Neural cell (in vitro differentiated cells): ENCODE data around the gene CCDC12. TPM values are rescaled to one million over a fixed set of nuclear protein-coding genes. Genes with fewer than 3 reads are reported as not detected.

ENCODE experiments used
- H2AFZ ChIP-seq: fragments of 200-600, 300-800 bp; sonication (generic), shearing (Covaris generic); 2 replicates; pipeline ENCODE4 v1.6.0; 2014; ENCODE audit warnings: low read depth, mild to moderate bottlenecking, antibody characterized with exemption, low read length, moderate library complexity
- H3F3A ChIP-seq: fragments of 200-600 bp; shearing (Covaris generic); 2 replicates; pipeline ENCODE4 v1.6.1; 2016; ENCODE audit warnings: mild to moderate bottlenecking, moderate library complexity, mixed read lengths, antibody characterized with exemption, low read length; ENCODE audit not compliant: insufficient read depth, poor library complexity, severe bottlenecking
- H3K27ac ChIP-seq: fragments of 200-600, 300-800 bp; sonication (generic), shearing (Covaris generic); 2 replicates; pipeline ENCODE4 v1.5.1; 2014; ENCODE audit warnings: mild to moderate bottlenecking, low read length, moderate library complexity
- H3K27me3 ChIP-seq: fragments of 300-800, 200-600 bp; sonication (generic), shearing (Covaris generic); 2 replicates; pipeline ENCODE4 v1.6.0; 2014; ENCODE audit warnings: mild to moderate bottlenecking, low read depth, low read length, moderate library complexity; ENCODE audit not compliant: insufficient read depth
- H3K36me3 ChIP-seq: fragments of 300-800, 200-600 bp; sonication (generic), shearing (Covaris generic); 2 replicates; pipeline ENCODE4 v1.5.1; 2014; ENCODE audit warnings: mild to moderate bottlenecking, antibody characterized with exemption, low read length, moderate library complexity; ENCODE audit not compliant: insufficient read depth
- H3K4me2 ChIP-seq: fragments of 300-800, 200-600 bp; sonication (generic), shearing (Covaris generic); 2 replicates; pipeline ENCODE4 v1.6.0; 2014; ENCODE audit warnings: mild to moderate bottlenecking, low read length
- H3K4me3 ChIP-seq: fragments of 300-800, 200-600 bp; sonication (generic), shearing (Covaris generic); 2 replicates; pipeline ENCODE4 v1.5.1; 2014; ENCODE audit warnings: mild to moderate bottlenecking, low read length, moderate library complexity
- H3K79me2 ChIP-seq: fragments of 200-600 bp; shearing (Covaris generic); replicated peaks from 2 replicates; pipeline ENCODE4 v1.6.0; 2014; ENCODE audit warnings: mild to moderate bottlenecking, low read length, moderate library complexity; ENCODE audit not compliant: insufficient read depth
- H3K9ac ChIP-seq: fragments of 300-800, 200-600 bp; sonication (generic), shearing (Covaris generic); 2 replicates; pipeline ENCODE4 v1.6.1; 2016; ENCODE audit warnings: mild to moderate bottlenecking, low read length, mixed read lengths
- H3K9me2 ChIP-seq: fragments of 200-600 bp; shearing (Covaris generic); 2 replicates; pipeline ENCODE4 v1.6.1; 2016; ENCODE audit warnings: mild to moderate bottlenecking, low read length, mixed read lengths; ENCODE audit not compliant: insufficient read depth
- H3K9me3 ChIP-seq: fragments of 200-600, 300-800 bp; sonication (generic), shearing (Covaris generic); 2 replicates; pipeline ENCODE4 v1.6.1; 2016; ENCODE audit warnings: mild to moderate bottlenecking, mixed run types, low read length, moderate library complexity, mixed read lengths
- H4K20me1 ChIP-seq: fragments of 200-600 bp; shearing (Covaris generic); 2 replicates; pipeline ENCODE4 v1.6.1; 2016; ENCODE audit warnings: mild to moderate bottlenecking, mixed run types; ENCODE audit not compliant: insufficient read depth
- EP300 ChIP-seq: fragments of 450-650 bp; conservative IDR thresholded peaks from 2 replicates; pipeline ENCODE4 v1.6.1; 2014; ENCODE audit warnings: antibody characterized with exemption, mild to moderate bottlenecking, moderate library complexity; ENCODE audit not compliant: poor library complexity, severe bottlenecking
- EZH2 ChIP-seq: fragments of 200-600, 300-800 bp; shearing (Covaris generic), sonication (generic); IDR thresholded peaks from 2 replicates; pipeline ENCODE4 v1.6.1; 2014; ENCODE audit warnings: antibody characterized with exemption, low read length, borderline replicate concordance, mild to moderate bottlenecking; ENCODE audit not compliant: insufficient read depth, poor library complexity, severe bottlenecking
- MXI1 ChIP-seq: fragments of 450-650 bp; conservative IDR thresholded peaks from 2 replicates; pipeline ENCODE4 v1.6.1; 2014; ENCODE audit warnings: antibody characterized with exemption, mild to moderate bottlenecking; ENCODE audit not compliant: poor library complexity, severe bottlenecking
- POLR2AphosphoS5 ChIP-seq: IDR thresholded peaks from 2 replicates; pipeline ENCODE4 v1.6.1; 2012
- RAD21 ChIP-seq: fragments of 450-650 bp; conservative IDR thresholded peaks from 2 replicates; pipeline ENCODE4 v1.6.1; 2014; ENCODE audit warnings: antibody characterized with exemption, mild to moderate bottlenecking, moderate library complexity
- REST ChIP-seq: IDR thresholded peaks from 2 replicates; pipeline ENCODE4 v1.6.1; 2012; ENCODE audit warnings: borderline replicate concordance
- SMC3 ChIP-seq: fragments of 450-650 bp; conservative IDR thresholded peaks from 2 replicates; pipeline ENCODE4 v1.6.1; 2014; ENCODE audit warnings: antibody characterized with exemption, mild to moderate bottlenecking, moderate library complexity; ENCODE audit not compliant: poor library complexity
- TAF1 ChIP-seq: IDR thresholded peaks from 2 replicates; pipeline ENCODE4 v1.6.1; 2012; ENCODE audit warnings: low read depth
- polyA plus RNA-seq: library from polyadenylated mRNA; depleted of rRNA; stranded (reverse); fragments of >200 nt; gene quantifications from 2 replicates; pipeline ENCODE4 v1.2.3, GENCODE V29; 2014
- TF ChIP-seq, protein P1 (sequence below): fragments of 450-650 bp; IDR thresholded peaks from 2 replicates; pipeline ENCODE4 v1.5.1; 2014; ENCODE audit warnings: antibody characterized with exemption, mild to moderate bottlenecking, moderate library complexity; ENCODE audit not compliant: poor library complexity, severe bottlenecking

Gene CCDC12
- polyA plus RNA-seq, 1 donor from 2014 or later, result 46.4 TPM

DNA sequence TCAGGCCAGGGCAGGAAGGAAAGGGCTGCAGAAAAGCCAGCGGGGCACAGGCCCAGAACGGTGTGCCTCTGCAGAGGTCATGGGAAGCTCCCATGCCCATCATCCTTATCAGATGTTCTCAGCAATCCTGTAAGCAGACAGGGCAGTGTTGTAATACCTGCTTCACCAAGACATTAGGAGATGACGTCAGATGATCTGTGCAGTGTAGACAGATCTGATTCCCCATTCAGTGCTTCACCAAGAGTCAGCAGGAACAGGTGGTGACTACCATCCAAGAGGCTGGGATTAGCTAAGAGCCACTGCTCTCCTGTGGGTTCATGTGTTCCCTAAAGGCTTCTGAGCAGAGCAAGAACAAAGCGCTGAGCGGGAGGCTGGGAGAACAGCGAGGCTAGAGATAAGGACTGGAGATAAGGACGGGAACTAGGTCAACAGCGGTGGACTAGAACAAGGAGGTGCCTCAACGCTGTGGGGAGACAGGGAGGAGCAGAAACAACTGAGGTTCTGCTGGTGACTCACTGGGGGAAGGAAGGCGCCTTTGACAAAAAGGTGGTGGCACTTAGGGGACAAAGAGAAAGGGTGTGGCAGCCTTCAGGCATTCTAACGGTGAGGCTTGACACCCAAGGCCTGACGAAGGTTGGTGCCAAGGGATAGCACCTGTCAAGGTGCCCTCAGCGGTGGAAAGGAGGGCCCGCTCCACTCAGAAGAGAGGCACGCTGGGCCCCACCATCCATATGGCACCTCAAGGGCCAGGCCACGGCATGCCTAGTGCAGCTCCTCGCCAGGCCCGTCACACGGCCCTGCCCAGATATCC, 28.4 kb downstream of the CCDC12 start:
- TF ChIP-seq RAD21 (no peak), TAF1 (no peak), REST (no peak), POLR2AphosphoS5 (no peak)

GRCh38 chr3:46947546-46947901, 29.0 kb downstream of the CCDC12 start:
- Histone ChIP-seq H3K4me2 (no peak overlapping the region), H2AFZ (no peak overlapping the region), H3K36me3 (no peaks in the 10 kb centered on the region), H3K27me3 (no peaks in the 10 kb centered on the region), H3K4me3 (no peak overlapping the region), H3K9ac (no peak overlapping the region), H3F3A (no peaks in the 10 kb centered on the region), H3K79me2 (peaks cover 25% of the 10 kb centered on the region), H3K9me3 (peaks cover 3% of the 10 kb centered on the region), H3K9me2 (no peaks in the 10 kb centered on the region), H4K20me1 (no peaks in the 10 kb centered on the region), H3K27ac (no peak overlapping the region)
- TF ChIP-seq RAD21 (no peak), EZH2 (no peak), REST (no peak), EP300 (no peak), TAF1 (no peak), POLR2AphosphoS5 (no peak), SMC3 (no peak), MXI1 (no peak)
- TF ChIP-seq, protein P1, sequence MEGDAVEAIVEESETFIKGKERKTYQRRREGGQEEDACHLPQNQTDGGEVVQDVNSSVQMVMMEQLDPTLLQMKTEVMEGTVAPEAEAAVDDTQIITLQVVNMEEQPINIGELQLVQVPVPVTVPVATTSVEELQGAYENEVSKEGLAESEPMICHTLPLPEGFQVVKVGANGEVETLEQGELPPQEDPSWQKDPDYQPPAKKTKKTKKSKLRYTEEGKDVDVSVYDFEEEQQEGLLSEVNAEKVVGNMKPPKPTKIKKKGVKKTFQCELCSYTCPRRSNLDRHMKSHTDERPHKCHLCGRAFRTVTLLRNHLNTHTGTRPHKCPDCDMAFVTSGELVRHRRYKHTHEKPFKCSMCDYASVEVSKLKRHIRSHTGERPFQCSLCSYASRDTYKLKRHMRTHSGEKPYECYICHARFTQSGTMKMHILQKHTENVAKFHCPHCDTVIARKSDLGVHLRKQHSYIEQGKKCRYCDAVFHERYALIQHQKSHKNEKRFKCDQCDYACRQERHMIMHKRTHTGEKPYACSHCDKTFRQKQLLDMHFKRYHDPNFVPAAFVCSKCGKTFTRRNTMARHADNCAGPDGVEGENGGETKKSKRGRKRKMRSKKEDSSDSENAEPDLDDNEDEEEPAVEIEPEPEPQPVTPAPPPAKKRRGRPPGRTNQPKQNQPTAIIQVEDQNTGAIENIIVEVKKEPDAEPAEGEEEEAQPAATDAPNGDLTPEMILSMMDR, result no peak

More for the DNA sequence above, 28.4 kb downstream of the CCDC12 start:
- no peaks in the 10 kb centered on the region for H4K20me1 ChIP-seq
- peaks cover 25% of the 10 kb centered on the region for H3K79me2 ChIP-seq
- H3K9me3 ChIP-seq, result peaks cover 3% of the 10 kb centered on the region
- no peaks in the 10 kb centered on the region for H3K36me3 ChIP-seq
- H3K27ac ChIP-seq, result no peak overlapping the region
- H3F3A ChIP-seq, result no peaks in the 10 kb centered on the region
- H3K9me2 ChIP-seq, result no peaks in the 10 kb centered on the region
- no peak overlapping the region for H3K4me3 ChIP-seq
- H3K9ac ChIP-seq, result no peak overlapping the region
- H2AFZ ChIP-seq, result no peak overlapping the region
- H3K4me2 ChIP-seq, result no peak overlapping the region
- H3K27me3 ChIP-seq, result no peaks in the 10 kb centered on the region
